Measurements from ENCODE around the gene PPP1R12B.
"Not testable (repeated sequence)": the region's sequence is repeated elsewhere in the genome, so short reads cannot be mapped to it uniquely, and the experiment has no call there.

The PPP1R12B gene

DNA sequence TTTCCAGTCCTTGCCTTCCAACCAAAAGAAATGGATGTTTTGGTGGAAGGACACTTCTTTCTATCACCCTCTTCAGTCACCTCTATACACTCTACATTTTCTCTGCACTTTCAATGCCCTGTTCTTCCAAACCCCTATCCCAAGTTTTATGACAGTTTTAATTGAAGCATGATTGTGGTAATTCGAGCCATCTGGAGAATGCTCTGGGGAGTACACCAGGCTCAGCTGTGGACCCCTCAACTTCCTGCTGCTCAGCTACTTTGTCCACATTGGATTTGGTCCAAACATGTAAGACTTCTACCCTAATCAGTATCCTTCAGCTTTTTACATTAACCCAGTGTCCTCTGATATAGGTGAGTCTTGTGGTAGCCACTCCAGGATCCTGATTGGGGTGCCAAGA lies 232.1 kb downstream of the PPP1R12B start:
- DNase-seq (ENCODE audit: low read depth in 2 of 2): no peak

DNA sequence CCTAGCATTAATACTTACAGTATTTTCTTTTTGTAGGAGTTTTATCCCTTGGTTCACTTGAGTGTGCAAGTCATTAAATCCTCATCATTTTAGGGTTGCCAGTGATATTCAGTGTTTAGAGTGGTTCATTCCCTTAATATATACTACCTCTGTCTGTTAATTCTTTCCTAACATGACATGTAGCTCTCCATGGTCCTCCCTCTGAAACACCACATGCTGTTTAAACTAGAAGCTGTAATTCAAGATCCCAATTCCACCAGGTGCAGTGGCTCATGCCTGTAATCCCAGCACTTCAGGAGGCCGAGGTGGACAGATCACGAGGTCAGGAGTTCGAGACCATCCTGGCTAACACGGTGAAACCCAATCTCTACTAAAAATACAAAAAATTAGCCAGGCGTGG lies 233.9 kb downstream of the PPP1R12B start:
- DNase-seq (ENCODE audit: low read depth in 2 of 2): not testable (repeated sequence)

DNA sequence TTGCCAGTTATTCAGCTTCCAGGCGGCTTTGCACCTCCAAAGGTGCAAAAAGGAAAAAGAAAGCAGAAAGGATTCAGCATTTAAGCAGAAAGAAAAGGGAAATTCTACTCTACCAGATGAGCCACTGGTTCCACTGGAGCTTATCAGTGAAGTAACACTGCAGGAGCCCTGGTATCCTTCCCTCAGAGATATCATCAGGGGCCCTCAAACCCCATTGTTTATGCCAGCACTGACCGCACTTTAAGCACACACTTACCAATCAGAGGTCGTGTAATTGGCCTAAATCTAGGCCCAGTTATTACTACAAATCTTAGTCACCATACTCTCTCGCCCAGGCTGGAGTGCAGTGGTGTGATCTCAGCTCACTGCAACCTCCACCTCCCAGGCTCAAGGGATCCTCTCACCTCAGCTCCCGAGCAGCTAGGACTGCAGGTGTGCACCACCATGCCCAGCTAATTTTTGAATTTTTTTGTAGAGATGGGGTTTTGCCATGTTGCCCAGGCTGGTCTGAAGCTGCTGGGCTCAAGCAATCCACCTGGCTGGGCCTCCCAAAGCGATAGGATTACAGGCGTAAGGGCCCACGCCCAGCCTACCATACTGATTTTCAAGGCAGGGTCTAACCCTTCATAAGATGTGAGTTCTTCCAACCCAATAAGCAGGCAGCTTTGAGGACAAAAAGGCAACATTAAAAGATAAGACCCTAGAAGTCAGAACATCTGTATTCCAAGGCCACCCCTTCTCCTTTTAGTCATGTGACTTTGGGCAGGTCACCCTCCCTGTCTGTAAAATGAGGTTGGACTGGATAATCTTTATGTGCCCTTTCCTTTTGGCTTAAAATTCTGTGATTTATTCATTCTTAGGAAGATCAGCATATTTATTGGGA lies 236.4 kb downstream of the PPP1R12B start:
- no peak for DNase-seq (ENCODE audit: low read depth in 2 of 2)

DNA sequence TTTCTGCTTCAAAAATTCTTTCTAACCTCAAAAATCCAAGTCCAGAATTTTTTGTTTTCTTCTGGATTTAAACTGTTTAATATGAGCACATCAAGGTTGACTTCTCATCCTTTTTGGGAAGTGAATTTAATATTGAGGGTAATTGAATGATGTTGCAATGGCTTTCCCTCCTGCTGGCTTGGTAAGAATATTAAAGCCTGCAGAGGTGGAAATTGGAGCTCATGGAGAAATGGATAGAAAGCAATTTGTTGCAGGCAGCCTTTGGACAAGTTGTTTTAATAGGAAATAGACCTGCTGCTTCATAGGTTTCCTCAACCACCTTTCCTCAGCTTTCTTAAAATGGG lies 237.1 kb downstream of the PPP1R12B start:
- no peak for DNase-seq (ENCODE audit: low read depth in 2 of 2)

DNA sequence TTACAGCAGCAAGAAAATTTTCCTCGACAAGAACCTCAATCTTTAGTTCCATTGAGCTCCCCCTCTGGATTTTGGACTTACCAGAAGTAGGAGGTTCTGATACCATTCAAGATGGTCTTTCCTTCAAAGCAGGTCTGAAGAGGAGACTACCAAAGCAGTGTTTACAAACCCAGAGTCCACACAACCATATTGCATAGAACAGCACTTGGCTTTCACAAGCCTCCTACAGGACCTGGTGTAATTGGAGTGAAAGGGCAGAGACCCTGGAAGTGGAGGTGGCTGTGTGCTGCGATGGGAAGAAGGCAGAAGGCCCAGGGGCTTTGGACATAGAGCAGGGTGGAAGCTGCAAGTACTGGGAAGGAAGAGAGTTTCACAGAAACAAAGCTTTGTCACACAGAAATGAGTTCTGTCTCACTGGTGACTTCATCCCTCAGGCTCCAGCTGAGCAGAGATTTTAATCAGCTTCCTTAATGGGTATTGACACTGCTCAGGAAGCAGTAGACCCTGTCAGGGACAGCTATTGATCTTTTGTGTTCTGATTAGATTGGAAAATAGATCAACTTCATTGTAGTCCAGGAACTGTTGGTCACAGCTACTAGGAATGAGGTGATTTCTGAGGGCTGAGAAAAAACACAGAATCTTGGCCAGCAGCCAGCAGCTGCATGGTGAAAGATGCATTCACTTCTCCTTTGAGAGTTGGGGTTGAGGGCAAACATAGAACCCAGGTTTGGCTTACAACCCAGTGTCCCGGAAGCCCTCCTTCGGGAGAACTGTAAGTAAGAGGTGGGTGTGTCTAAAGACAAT lies 237.7 kb downstream of the PPP1R12B start:
- DNase-seq (ENCODE audit: low read depth in 2 of 2): no peak

DNA sequence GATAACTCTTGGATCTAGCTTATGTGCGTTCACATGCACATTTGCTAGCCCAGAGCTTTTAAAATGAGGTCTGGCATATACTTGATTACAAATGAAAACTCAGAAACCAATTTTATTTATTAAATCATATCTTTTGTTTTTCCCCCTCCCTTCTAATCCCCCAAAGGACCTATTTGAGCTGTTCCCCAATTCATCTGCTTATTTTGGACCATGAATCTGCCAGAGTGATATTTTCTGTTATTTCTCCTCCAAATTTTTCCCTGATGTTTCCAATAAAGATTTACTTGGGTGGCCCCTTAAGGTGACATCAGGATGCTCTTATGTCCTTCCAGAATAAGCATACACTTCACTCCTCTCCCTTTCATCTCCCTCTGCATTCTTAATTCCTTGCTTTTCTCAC lies 238.4 kb downstream of the PPP1R12B start:
- no peak for DNase-seq (ENCODE audit: low read depth in 2 of 2)

DNA sequence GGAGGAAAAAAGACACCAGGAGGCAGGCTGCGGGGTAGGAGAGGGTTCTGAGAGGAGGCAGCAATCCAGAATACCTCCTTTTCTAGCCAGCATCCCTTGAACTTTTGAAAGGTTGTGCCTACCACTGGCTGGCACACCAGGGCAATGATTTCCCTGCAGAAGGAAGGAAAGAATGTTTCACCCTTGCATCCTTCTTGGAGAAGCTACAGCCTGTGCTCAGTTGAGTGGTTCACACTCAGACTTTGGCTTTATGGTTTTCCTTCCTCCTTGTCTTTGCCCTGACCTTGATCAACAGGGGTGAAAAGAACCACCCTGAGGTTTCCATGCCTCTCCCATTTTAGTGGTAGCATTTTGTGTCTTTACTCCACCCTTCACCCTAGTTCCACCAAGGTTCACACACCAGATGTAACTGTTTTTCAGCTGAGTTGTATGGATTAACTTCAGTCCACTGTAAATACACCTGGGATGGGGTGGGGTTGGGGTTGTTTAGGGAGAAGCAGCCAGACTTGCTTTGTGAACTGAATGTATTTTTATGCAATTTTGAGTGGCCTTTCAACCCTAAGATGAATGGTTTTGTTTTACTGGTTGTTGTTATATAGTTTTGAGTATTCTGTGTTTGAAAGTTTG lies 239.5 kb downstream of the PPP1R12B start:
- DNase-seq (ENCODE audit: low read depth in 2 of 2): no peak

DNA sequence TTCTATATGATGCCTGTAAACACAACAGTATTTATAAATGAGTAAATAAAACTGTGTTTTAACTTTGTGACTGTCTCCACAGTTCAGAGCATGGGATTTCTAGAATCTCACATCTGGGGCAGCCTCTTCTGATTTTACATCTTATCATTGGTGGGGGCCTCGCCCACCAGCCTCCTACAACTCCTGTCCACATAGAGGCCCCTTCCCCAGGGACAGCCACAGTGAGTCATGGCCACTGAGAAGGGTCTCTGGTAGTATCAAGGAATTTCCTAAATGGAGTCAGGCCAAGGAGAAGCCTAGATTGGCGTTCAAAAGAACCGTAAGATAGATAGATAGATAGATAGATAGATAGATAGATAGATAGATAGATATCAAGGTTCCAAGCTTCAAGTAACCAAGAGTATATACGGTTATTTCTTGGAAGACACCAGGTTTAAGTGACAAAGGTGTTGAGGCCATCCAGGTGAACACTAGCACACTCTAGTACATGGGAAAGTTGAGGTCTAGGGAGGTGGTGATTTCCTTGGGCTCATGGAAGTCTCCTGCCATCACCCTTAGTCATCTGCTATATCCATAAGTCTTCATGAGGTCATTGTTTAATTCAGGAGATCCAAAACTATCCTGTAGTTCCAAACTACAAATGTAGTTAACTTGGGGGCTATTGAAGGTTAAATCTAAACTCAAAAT lies 240.1 kb downstream of the PPP1R12B start:
- DNase-seq (ENCODE audit: low read depth in 2 of 2): no peak

DNA sequence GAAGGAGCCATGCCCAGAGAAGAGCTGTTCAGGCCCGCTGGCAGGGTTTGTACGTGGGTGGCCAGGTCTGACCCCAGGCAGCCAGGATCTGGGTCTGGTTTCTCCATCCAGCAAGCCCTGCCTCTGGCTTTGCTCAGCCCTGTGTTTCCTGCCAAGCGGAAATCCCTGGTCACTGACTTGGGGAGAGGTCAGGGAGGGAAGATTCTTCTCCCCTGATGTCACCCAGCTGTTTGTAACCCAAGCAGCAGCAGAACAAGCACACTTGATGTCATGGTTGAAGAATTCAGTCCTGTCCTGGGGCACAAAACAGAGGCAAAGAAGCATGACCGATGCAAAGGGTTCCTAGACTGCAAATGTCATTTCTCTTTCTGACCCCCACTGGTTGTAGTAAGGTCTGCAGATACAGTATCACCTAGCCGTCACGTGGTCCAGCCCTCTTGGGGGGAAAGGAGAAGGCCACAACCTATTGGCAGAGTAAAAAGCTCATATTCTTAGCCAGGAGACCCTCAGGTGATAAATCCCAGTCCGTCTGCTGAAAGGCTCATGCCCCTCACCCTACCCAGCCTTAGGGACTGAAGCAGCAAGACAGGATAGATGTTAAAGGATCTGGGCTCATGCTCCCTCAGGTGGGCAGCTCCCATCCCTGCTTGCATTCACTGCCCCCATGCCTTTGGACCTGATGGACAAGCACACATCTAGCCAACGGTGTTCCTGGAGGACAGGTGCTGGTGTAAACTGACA lies 240.9 kb downstream of the PPP1R12B start:
- DNase-seq (ENCODE audit: low read depth in 2 of 2): no peak

DNA sequence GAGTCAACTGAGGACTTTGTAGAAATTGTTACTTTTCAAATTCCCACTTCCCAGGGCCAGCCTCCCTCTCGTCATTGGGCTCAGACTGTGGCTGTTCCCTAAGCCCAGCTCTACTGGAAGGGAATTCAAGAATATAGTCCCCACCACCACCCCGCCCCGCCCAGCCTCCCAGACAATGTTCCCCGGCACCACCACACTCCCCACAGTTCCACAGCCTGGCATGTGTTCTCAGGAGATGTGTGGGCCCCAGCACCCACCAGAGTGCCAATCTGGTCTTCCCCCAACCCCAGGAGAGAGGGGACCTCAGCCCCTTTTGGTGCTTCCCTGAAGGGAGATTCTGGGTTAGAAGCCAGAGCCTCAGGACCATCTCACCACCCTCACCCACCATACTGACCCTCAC lies 241.6 kb downstream of the PPP1R12B start:
- no peak for DNase-seq (ENCODE audit: low read depth in 2 of 2)

DNA sequence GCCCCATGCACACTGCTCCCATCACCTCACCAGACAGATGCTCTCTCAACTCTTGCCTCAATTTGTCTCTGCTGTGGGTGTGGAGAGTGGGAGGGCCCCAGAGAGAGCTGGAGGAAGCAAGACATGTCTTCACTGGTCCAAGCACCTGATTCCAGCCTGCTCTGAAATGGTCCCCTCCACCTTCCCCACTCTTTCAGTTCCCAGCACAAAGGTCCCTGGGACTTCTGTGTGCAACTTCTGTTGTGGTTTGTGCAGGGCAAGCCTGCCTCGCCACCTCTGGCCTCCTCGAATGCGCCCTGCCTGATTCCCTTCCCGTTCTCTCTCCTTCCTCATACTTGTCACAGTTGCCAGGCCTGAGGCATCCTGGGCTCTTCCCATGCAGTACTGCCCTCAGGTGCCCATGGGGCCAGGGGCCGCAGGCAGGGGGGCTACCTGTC lies 242.5 kb downstream of the PPP1R12B start:
- DNase-seq (ENCODE audit: low read depth in 2 of 2): no peak

DNA sequence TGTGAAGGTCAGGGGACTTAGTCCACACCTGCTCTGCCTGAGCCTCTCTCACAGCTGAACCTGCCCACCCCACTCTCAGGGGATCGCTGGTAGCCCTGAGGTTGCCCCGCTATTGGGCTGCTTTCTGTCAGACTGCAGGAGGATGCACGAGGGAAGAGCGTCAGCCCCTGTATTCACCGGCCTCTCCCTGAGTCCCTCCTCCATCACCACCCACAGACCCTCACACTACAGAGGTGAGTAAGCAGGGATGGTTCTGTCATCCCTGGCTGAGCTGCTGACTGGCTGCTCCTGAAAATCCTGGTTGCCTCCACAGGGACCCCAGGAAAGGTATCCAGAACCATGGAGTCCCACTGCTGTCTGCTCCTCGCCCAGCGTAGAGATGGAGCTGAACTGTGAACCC lies 243.0 kb downstream of the PPP1R12B start:
- DNase-seq (ENCODE audit: low read depth in 2 of 2): no peak

DNA sequence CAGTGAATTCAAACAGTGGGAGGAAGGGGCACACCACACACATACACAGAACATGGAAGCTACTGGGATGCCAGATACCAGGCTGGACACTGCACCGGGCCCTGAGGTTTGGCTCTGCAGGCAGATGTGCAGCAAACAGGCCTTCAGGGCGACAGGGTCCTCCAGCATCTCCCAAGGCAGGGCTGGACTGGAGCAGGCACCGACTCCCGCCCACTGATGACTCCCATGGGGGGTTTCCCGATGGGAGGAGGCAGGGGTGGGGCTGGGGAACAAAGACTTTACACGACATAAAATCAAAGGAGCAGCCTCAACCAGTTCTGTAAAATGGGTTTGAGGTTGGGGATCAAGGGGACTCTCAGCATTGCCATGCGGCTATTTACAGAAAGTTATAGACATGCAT lies 243.6 kb downstream of the PPP1R12B start:
- no peak for DNase-seq (ENCODE audit: low read depth in 2 of 2)

DNA sequence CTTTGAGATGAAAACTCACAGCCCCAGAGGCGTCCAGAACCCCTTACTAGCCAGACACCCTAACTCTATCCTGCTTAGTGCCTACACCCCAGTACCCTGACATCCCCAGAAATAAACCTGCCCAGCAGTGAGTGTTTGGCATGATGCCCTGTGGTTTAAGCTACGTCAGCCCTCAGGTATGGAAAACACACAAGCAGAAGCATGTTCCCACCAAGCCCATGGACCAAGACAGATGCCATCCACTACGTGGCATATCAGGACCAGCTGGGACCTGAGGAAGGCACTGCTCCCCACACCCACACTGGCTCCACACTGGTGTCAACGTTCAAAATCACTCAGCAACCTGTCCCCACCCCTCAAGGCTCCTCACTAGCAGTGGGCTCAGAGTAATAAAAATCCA lies 245.3 kb downstream of the PPP1R12B start:
- no peak for DNase-seq (ENCODE audit: low read depth in 2 of 2)

DNA sequence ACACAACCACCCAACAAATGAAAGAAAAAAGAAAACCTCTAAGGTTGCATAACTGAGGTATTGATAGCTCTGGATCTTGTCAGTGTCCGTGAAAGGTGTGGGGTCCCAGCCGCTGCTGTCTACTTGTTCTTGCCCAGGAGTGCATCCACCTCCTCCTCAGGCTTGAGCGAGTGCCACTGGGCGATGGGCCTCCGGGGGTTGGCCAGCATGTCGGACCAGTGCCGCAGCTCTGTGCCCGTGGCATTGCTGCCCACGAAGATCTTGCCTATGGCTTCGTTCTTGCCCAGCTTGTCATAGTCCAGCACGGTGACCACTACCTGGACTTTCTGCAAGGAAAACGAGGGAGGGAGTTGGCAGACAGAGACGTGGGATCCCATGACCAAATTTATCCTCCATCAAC lies 248.1 kb downstream of the PPP1R12B start:
- DNase-seq (ENCODE audit: low read depth in 2 of 2): no peak

DNA sequence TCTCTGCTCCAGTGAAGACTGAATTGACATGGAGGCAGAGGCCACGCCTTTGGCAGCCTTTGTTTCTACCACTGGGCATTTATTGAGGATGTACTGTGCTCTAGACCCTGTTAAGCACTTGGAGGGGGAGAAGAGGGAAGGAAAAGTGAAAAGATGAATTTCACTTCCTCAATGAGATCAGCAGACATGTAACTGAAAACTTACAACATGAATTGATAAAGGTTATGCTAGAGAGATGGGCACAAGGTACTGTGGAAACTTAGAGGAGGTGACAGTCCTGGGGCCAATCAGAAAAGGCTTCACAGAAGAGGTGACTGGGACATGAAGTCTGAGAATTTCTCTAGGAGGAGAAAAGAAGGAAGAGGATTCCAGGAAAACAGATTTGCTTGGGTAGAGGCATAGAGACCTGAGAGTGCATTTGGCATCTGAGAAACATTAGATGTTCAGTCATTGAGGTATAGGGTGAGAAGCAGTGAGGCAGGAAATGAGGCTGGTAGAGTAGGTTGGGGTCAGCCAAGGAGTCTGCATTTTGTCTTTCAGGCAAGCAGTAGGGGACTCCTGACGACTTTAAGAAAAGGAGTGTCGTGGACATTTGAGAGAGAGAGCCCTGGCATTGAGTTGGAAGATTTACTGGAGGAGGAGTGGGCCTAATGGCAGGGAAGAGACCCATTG lies 248.7 kb downstream of the PPP1R12B start:
- DNase-seq (ENCODE audit: low read depth in 2 of 2): no peak

DNA sequence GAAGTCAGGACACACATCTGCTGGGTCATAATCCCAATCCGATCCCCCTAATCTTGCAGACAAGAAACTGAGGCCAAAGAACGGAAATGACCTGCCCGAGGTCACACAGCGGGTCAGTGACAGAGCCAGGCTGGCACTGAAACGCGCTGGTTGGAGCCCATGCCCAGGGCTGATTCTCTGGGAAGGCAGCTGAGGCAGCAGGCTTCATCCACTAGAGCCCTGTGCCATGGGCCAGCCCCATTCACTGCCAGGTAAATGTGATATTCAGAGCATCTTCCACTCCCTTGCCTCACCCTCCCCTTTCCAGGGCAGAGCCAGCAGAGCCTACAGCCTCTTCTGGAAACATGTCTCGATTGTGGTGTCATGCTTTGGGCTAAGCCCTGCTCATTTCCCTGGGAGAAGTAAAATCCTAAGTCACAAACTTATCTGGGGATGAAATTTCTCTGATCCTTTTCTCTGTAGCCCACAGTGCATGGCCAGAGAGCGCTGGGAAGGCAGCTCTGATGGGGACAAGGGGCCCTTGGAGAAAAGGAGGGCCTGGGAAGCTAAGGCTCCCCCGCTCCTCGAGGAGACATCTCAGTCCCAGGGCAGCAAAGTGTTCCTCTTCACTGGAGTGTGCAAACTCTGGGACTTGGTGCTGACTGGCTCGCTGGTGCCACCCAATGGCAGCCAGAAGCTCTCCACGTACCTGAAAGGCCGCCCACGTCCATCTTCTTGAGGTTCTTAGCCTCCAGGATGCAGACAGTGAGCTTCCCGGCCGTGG lies 251.4 kb downstream of the PPP1R12B start:
- peak; percentile 16 to 29 for DNase-seq (ENCODE audit: low read depth in 2 of 2)

DNA sequence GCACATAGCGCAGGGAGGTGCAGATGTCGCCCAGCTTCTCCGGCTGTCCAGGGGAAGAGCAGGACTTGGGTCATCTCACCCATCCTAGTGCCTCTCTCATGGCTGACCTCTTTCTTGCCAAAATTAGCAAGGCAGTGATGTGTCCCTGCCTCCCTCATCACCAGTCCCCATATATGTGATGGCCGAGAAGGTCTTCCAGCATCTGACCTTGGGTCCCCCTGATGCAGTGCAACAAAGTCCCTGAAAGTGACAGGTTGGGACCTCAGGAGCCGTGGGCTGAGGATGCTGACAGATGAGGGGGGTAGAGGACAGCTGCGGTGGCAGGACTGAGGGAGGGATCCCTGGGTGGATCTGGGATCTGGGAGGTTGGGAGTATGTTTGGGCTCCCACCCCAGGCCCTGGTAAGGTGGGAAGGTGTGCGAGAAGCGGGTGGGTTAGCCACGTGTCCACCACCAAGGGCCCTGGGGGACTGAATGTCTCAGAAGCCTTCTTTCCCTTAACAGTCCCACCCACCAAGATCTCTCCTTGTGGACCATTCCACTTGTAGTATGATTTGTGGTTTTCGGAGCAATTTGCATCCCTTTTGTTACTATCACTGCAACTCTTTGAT lies 252.0 kb downstream of the PPP1R12B start:
- no peak for DNase-seq (ENCODE audit: low read depth in 2 of 2)

DNA sequence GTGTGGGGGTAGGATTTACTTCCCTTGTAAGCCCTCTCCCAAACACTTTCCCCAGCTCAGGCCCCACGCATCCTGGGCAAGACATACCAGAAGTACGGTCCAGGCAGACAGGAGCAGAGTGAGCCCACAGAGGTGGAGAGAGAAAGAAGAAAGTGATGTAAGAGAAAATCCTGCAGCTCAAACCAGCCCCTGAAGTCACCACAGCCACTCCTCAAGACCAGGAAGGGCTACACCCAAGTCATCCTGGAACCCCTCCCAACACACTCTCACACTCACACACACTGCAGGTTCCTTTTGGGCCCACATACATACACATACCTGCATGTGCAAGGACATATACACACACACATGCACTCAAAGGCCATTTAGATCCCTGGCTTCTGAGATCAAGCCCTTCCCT lies 254.9 kb downstream of the PPP1R12B start:
- DNase-seq (ENCODE audit: low read depth in 2 of 2): no peak

DNA sequence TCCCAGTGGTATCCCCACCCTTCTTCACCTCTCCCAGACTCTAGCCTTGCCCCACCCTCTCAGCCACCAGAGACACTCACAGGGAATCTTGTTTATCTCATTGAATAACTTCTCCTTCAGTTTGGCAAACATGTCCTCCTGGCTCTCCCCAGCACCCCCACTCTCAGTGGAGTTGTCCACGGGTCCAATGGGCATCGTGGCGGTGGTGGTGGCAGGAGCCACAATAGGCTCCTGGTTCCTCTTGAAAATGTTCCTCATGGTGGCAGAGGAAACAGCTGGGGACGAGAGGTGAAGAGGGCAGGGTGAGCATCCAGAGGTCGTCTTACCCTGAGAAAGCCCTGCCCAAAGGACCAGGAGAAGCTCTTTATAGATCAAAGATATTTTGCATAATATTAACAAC lies 257.0 kb downstream of the PPP1R12B start:
- DNase-seq (ENCODE audit: low read depth in 2 of 2): no peak
